Spleen (tissue), 11 donors: Measurements from ENCODE around the gene CHAD. TPM values are rescaled to one million over a fixed set of nuclear protein-coding genes. Genes with fewer than 3 reads are reported as not detected.

Experiments
- DNase-seq: peaks from one replicate; pipeline ENCODE4 v3.0.0-alpha.2; 2020
- H3K27ac ChIP-seq, 8 donors: fragments of 200-600 bp; sonication (generic) in 7 of 8; 1 replicate in 4 of 8; 2 replicates in 4 of 8; pipeline versions ENCODE4 v1.5.0 to v1.8.0; 2016 to 2021; ENCODE audit warnings: inconsistent platforms in 4 of 8, mild to moderate bottlenecking in 4 of 8, moderate library complexity in 1 of 8
- H3K27me3 ChIP-seq, 7 donors: fragments of 200-600 bp; sonication (generic) in 6 of 7; replicated peaks in 1 of 7; 1 replicate in 4 of 7; 2 replicates in 3 of 7; pipeline versions ENCODE4 v1.5.0 to v1.8.0; 2016 to 2021; ENCODE audit warnings: inconsistent platforms in 3 of 7, mild to moderate bottlenecking in 1 of 7
- H3K36me3 ChIP-seq, 6 donors: fragments of 200-600 bp; sonication (generic) in 5 of 6; 1 replicate in 4 of 6; 2 replicates in 2 of 6; pipeline versions ENCODE4 v1.5.0 to v1.8.0; 2016 to 2021; ENCODE audit warnings: inconsistent platforms in 2 of 6
- H3K4me1 ChIP-seq, 6 donors: fragments of 200-600 bp; sonication (generic) in 5 of 6; 1 replicate in 3 of 6; 2 replicates in 3 of 6; pipeline versions ENCODE4 v1.5.0 to v1.8.0; 2016 to 2021; ENCODE audit warnings: inconsistent platforms in 3 of 6
- H3K4me3 ChIP-seq, 8 donors: fragments of 200-600 bp; sonication (generic) in 7 of 8; 1 replicate in 4 of 8; 2 replicates in 4 of 8; pipeline versions ENCODE4 v1.5.0 to v1.8.0; 2016 to 2021; ENCODE audit warnings: inconsistent platforms in 4 of 8, mild to moderate bottlenecking in 4 of 8, moderate library complexity in 2 of 8
- H3K9me3 ChIP-seq, 8 donors: fragments of 200-600 bp; sonication (generic) in 7 of 8; 1 replicate in 4 of 8; 2 replicates in 4 of 8; pipeline versions ENCODE4 v1.5.0 to v1.8.0; 2016 to 2021; ENCODE audit warnings: inconsistent platforms in 4 of 8
- CTCF ChIP-seq, 11 experiments: fragments of 200-600 bp in 7 of 11; fragments of 450-650 bp in 4 of 11; sonication (generic) in 4 of 11; IDR thresholded peaks in 8 of 11; conservative IDR thresholded peaks in 3 of 11; 1 replicate in 7 of 11; 2 replicates in 4 of 11; pipeline versions ENCODE4 v1.4.0 to v1.8.0; 2016 to 2021; ENCODE audit warnings: antibody characterized with exemption in 11 of 11, inconsistent platforms in 4 of 11, mild to moderate bottlenecking in 1 of 11
- POLR2A ChIP-seq, 3 donors: fragments of 450-650 bp; IDR thresholded peaks; one replicate each; pipeline ENCODE4 v1.5.1; 2017; ENCODE audit warnings: antibody characterized with exemption in 3 of 3, mild to moderate bottlenecking in 1 of 3
- POLR2AphosphoS5 ChIP-seq, 3 donors: sonication (generic); formaldehyde crosslinking; IDR thresholded peaks; one replicate each; pipeline ENCODE4 v1.5.1; 2017; ENCODE audit warnings: antibody characterized with exemption in 3 of 3
- WGBS, 5 donors: extraction: QIAGEN DNeasy Blood & Tissue Kit in 3 of 5; methylation state at CpG; one replicate each; pipeline versions ENCODE4 v1.1.5 to v1.1.7; 2013 to 2018; 5-methylcytosine and 5-hydroxymethylcytosine counted together
- intact Hi-C: fragments of 100-400 bp; cut with DNase I; formaldehyde crosslinking; loops from one replicate; pipeline ENCODE4 v1.15.0; 2023; ENCODE audit warnings: low total_unique reads
- polyA plus RNA-seq, 3 donors: library from polyadenylated mRNA; stranded (reverse); fragments of 200-250 nt; gene quantifications; one replicate each; pipeline ENCODE4 v1.2.1, GENCODE V29; 2013
- total RNA-seq, 7 donors: library from RNA; depleted of rRNA in 3 of 7; stranded (reverse); fragments of >200 nt in 3 of 7; fragmentation: NEBNext Ultra II Directional in 4 of 7; extraction: Animal tissue kit (Norgen Biotek cat#: 25700) in 4 of 7; gene quantifications; one replicate each; pipeline versions ENCODE4 v1.1.0 to v1.2.1, GENCODE V29; 2016 to 2021
- donor health status: healthy with polysubstance abuse.
- donor health status: DM: no; HTN: no; CAD: no; lungs with moderate emphysema.
- donor health status: DM: no; HTN: no; CAD: no.
- donor health status: Bipolar disorder and iron deficiency.
- donor health status: healthy.
- donor health status: DM: no; HTN: no; CAD: no.
- donor health status: DM: yes; HTN: yes; CAD: no.

CHAD gene
- total and polyA plus RNA-seq, 10 donors = 0.39 TPM; not detected in 9

GRCh38 chr17:50457621-50458020 lies 11.1 kb downstream of the CHAD start:
- Histone ChIP-seq H3K27ac (no peak overlapping the region), H3K4me3 (no peak overlapping the region), H3K4me1 (peaks cover 0 to 8% (median under 1%) of the 10 kb centered on the region in 6 donors), H3K27me3 (no peaks in the 10 kb centered on the region), H3K9me3 (no peaks in the 10 kb centered on the region), H3K36me3 (peaks cover 0 to 36% (median 0%) of the 10 kb centered on the region in 6 donors)
- no peak for DNase-seq
- intact Hi-C loops = no loop called here
- TF ChIP-seq POLR2AphosphoS5 (IDR thresholded peaks at IDR 0.05) (no peak), POLR2A (IDR thresholded peaks at IDR 0.05) (no peak), CTCF (IDR thresholded peaks at IDR 0.05 in 8 of 11, conservative IDR thresholded peaks at IDR 0.05 in 3 of 11) (no peak)
- 94 to 98% (median 96%) methylated on average over 4 of the region's 4 CpGs for WGBS, 5 donors

- peaks cover 0 to 29% (median 0%) of the 10 kb centered on the region in 6 donors for H3K36me3 ChIP-seq
- 72 to 93% (median 78%) methylated on average over 3 of the region's 3 CpGs for WGBS, 5 donors
- DNase-seq = no peak
- no peak overlapping the region for H3K4me3 ChIP-seq
- H3K9me3 ChIP-seq = no peaks in the 10 kb centered on the region
- H3K27ac ChIP-seq = no peak overlapping the region
- intact Hi-C loops = no loop called here
- H3K4me1 ChIP-seq = peaks cover 0 to 19% (median 7%) of the 10 kb centered on the region in 6 donors
- no peak for TF ChIP-seq CTCF (IDR thresholded peaks at IDR 0.05 in 8 of 11, conservative IDR thresholded peaks at IDR 0.05 in 3 of 11)
- no peaks in the 10 kb centered on the region for H3K27me3 ChIP-seq
Measured at GRCh38 chr17:50453901-50454300, 14.8 kb downstream of the CHAD start.

GRCh38 chr17:50452630-50453300 lies 15.9 kb downstream of the CHAD start:
- H3K27ac ChIP-seq = no peak overlapping the region
- DNase-seq = no peak
- H3K27me3 ChIP-seq = no peaks in the 10 kb centered on the region
- intact Hi-C loops = no loop called here
- H3K4me3 ChIP-seq = no peak overlapping the region
- H3K4me1 ChIP-seq = peaks cover 0 to 19% (median 7%) of the 10 kb centered on the region in 6 donors
- WGBS, 5 donors = 72 to 75% (median 73%) methylated on average over 10 of the region's 10 CpGs
- H3K9me3 ChIP-seq = no peaks in the 10 kb centered on the region
- TF ChIP-seq CTCF (IDR thresholded peaks at IDR 0.05 in 8 of 11, conservative IDR thresholded peaks at IDR 0.05 in 3 of 11) (no peak), POLR2A (IDR thresholded peaks at IDR 0.05) (no peak), POLR2AphosphoS5 (IDR thresholded peaks at IDR 0.05) (no peak)
- peaks cover 0 to 29% (median 0%) of the 10 kb centered on the region in 6 donors for H3K36me3 ChIP-seq

- no peak for DNase-seq
- H3K27ac ChIP-seq = peak overlapping the region in 1 of 8 donors; percentile 11
- no peak overlapping the region for H3K4me3 ChIP-seq
- intact Hi-C loops = no loop called here
- WGBS, 5 donors = 52 to 71% (median 59%) methylated on average over 7 of the region's 7 CpGs
- no peaks in the 10 kb centered on the region for H3K9me3 ChIP-seq
- peaks cover 0 to 19% (median 7%) of the 10 kb centered on the region in 6 donors for H3K4me1 ChIP-seq
- no peaks in the 10 kb centered on the region for H3K27me3 ChIP-seq
- TF ChIP-seq POLR2A (IDR thresholded peaks at IDR 0.05) (no peak), POLR2AphosphoS5 (IDR thresholded peaks at IDR 0.05) (no peak), CTCF (IDR thresholded peaks at IDR 0.05 in 8 of 11, conservative IDR thresholded peaks at IDR 0.05 in 3 of 11) (no peak)
- H3K36me3 ChIP-seq = peaks cover 0 to 29% (median 0%) of the 10 kb centered on the region in 6 donors
Measured at GRCh38 chr17:50451943-50452629, 16.6 kb downstream of the CHAD start.
